Mesodermal cell (in vitro differentiated cells): Measurements from ENCODE around the gene RBMS3.

Experiments used
- H3K27ac ChIP-seq: 2 replicates; pipeline ENCODE4 v1.7.0; 2013; ENCODE audit warnings: mild to moderate bottlenecking, low read depth, low read length, moderate library complexity; ENCODE audit not compliant: severe bottlenecking
- H3K36me3 ChIP-seq: 2 replicates; pipeline ENCODE4 v1.7.1; 2013; ENCODE audit warnings: mild to moderate bottlenecking, low read length, moderate library complexity; ENCODE audit not compliant: control insufficient read depth, insufficient read depth
- H3K4me1 ChIP-seq: one replicate; pipeline ENCODE4 v1.7.1; 2013; ENCODE audit warnings: mild to moderate bottlenecking, low read length; ENCODE audit not compliant: insufficient read depth, control insufficient read depth, poor library complexity, severe bottlenecking
- H3K4me3 ChIP-seq: 2 replicates; pipeline ENCODE4 v1.7.0; 2013; ENCODE audit warnings: low read length, control low read depth, mild to moderate bottlenecking; ENCODE audit not compliant: insufficient read depth, poor library complexity, severe bottlenecking; ENCODE audit errors: extremely low read depth
- H3K9me3 ChIP-seq: 2 replicates; pipeline ENCODE4 v1.7.1; 2013; ENCODE audit warnings: mild to moderate bottlenecking, low read length, moderate library complexity; ENCODE audit not compliant: control insufficient read depth
- WGBS, 2 experiments: methylation state at CpG; one replicate each; pipeline ENCODE4 v1.1.5; 2013; ENCODE audit warnings: missing lambda C conversion rate in 2 of 2; ENCODE audit not compliant: insufficient coverage in 2 of 2; 5-methylcytosine and 5-hydroxymethylcytosine counted together

Gene RBMS3

DNA sequence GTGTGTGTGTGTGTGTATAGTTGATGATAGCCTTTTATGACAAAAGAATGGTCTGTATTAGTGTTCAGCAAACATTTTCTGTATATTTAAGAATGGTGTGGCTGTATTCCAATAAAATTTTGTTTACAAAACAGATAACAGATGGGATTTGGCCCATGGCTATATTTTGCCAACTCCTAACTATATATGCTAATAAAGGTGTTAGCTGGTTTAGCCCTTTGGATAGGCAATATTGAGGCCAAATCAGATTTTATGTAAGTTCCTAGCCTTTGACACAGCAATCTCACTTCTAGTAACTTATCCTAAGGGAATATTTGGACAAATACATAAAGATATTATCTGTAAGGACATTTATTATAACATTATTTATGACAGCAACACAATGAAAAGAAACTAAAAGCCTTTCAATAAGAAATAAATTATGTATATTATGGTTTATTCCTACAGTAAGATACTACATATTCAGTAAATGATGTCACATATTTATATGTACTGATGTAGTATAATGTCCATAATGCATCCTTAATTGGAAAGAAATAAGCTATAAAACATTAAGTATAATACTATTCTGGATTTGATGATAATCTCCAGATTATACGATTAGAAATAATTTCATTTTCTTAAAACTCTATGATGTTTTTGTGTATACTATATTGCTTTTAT lies 264.0 kb downstream of the RBMS3 start:
- Histone ChIP-seq H3K4me3 (no peak overlapping the region), H3K27ac (no peak overlapping the region), H3K4me1 (no peaks in the 10 kb centered on the region), H3K36me3 (peaks cover 6% of the 10 kb centered on the region), H3K9me3 (no peaks in the 10 kb centered on the region)
- WGBS, 2 experiments: no CpG with 5 or more reads among the region's 1 CpG

DNA sequence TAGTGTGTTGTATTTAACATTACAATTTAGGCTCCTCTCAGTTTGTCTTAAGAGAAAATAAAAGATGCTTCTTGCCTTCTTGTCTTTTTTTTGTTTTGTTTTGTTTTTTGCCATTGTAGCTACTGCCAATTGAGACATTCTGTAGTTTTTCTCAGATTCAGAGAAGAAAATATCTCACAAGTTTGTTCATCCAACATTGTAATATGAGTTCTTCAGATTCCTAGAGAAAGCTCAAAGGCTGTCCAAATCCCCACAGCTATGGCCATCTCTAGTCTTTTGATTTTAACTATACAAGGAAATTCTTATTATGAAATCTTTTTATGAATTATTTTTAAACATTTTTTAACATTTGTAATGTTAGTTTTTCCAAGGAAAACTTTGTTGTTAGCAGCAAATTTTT lies 264.7 kb downstream of the RBMS3 start:
- no peaks in the 10 kb centered on the region for H3K4me1 ChIP-seq
- H3K27ac ChIP-seq: no peak overlapping the region
- no peak overlapping the region for H3K4me3 ChIP-seq
- H3K9me3 ChIP-seq: no peaks in the 10 kb centered on the region
- H3K36me3 ChIP-seq: peaks cover 6% of the 10 kb centered on the region

DNA sequence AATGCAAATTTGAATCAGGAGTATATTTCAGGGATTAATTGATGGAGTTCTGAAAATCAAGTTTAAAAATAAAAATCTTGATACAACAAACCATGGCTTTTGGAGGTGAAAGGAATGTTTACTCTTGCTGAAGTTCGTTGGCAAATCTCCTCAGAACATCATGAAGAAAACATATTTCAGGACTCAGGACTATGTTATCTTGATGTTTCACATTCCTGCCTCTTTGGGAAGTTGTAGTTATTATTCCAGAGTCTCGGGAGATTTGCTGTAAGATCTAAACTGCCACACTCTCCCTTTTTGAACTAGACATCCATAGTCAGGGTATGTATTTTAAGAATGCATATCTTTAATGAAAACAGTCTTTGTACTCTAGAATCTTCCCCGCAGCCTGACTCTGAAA lies 271.2 kb downstream of the RBMS3 start:
- Histone ChIP-seq H3K36me3 (peaks cover 13% of the 10 kb centered on the region), H3K4me1 (peaks cover 11% of the 10 kb centered on the region), H3K27ac (peak overlapping the region; percentile 43), H3K9me3 (no peaks in the 10 kb centered on the region), H3K4me3 (no peak overlapping the region)
- 100% methylated on average over 1 of the region's 3 CpGs; no CpG with 5 or more reads in 1 of the 2 experiments for WGBS, 2 experiments

DNA sequence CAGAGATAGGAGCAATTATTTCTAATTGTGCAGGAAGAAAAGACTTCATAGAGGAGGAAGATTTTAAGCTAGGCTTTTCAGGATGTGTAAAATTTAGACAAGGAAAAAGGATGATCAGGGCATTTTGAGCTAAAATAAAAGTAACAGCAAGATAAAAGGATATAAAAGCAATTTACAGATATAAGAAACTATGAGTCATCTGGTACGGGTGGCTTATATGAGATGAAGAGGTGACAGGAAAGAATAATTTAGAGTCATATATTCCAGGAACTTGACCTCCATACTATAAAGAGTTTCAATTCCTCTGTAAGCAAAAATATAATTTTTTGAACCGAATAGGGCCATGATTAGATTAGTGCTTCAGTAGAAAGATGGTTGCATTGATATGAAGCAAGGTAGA lies 273.7 kb downstream of the RBMS3 start:
- Histone ChIP-seq H3K36me3 (peaks cover 7% of the 10 kb centered on the region), H3K4me1 (peaks cover 14% of the 10 kb centered on the region), H3K9me3 (no peaks in the 10 kb centered on the region), H3K27ac (no peak overlapping the region), H3K4me3 (no peak overlapping the region)
- WGBS, 2 experiments: no CpG with 5 or more reads among the region's 2 CpGs

DNA sequence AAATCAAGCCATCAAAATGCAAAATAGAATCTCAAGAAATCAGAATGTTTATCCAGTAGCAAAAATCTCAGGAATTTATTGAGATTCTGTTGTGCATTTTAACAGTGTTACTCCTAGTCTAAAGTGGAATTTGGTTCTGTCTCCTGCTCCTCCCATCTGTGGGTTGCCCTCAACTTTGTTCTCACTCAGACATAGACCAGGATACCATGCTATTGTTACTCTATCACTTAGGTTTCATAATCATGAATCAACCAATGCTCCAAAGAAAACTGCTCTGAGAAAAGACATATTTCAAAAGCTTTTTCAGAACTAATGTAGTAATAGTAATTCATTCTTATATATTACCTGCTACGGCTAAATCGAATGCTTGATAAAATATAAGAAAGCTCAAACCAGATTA lies 274.7 kb downstream of the RBMS3 start:
- Histone ChIP-seq H3K27ac (peak overlapping the region; percentile 55), H3K9me3 (no peaks in the 10 kb centered on the region), H3K4me1 (peaks cover 14% of the 10 kb centered on the region), H3K4me3 (no peak overlapping the region), H3K36me3 (peaks cover 7% of the 10 kb centered on the region)
- no CpG with 5 or more reads among the region's 2 CpGs for WGBS, 2 experiments

DNA sequence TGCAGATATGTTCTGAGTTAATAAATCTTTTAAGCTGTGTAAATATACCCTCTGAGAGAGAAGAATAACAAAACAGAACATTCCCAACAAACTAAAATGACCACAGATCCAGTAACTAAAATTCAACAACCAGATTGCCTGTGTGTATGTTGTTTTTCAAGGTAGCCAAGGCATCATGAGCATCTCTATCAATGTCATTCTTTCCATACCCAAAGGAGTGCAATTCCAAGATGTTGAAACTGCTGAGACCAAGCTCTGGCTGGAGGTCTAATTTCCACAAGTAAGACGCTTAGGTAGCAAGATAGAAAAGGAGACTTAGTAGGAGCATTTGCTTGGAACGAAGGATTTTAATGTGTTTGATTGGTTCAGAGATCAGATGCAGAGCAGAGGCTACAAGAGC lies 276.3 kb downstream of the RBMS3 start:
- Histone ChIP-seq H3K36me3 (peaks cover 8% of the 10 kb centered on the region), H3K27ac (peak overlapping the region; percentile 11), H3K4me1 (peaks cover 14% of the 10 kb centered on the region), H3K4me3 (no peak overlapping the region), H3K9me3 (no peaks in the 10 kb centered on the region)
- WGBS, 2 experiments: 71 to 89% methylated on average over 1 to 2 of the region's 2 CpGs

DNA sequence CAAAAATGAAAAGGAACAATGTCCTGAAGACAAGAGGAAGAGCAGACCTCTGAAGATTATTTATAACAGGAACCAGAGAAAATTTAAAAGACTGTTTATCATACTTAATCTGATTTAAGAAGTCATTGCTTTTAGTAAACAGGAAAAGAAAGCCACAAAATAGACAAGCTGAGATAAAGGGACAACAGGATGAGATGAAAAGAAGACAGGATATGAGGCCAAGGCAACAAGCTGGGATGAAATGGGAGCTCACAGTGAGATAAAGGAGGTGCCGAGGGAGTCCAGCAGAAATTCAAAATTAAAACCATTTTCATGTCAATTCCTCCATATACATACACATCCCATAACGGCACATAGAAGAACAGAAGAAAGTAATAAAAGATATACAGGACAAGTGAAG lies 277.0 kb downstream of the RBMS3 start:
- H3K36me3 ChIP-seq: peaks cover 8% of the 10 kb centered on the region
- H3K4me3 ChIP-seq: no peak overlapping the region
- H3K9me3 ChIP-seq: no peaks in the 10 kb centered on the region
- no CpG with 5 or more reads among the region's 2 CpGs for WGBS, 2 experiments
- peak overlapping the region; percentile 11 for H3K27ac ChIP-seq
- H3K4me1 ChIP-seq: peaks cover 14% of the 10 kb centered on the region

DNA sequence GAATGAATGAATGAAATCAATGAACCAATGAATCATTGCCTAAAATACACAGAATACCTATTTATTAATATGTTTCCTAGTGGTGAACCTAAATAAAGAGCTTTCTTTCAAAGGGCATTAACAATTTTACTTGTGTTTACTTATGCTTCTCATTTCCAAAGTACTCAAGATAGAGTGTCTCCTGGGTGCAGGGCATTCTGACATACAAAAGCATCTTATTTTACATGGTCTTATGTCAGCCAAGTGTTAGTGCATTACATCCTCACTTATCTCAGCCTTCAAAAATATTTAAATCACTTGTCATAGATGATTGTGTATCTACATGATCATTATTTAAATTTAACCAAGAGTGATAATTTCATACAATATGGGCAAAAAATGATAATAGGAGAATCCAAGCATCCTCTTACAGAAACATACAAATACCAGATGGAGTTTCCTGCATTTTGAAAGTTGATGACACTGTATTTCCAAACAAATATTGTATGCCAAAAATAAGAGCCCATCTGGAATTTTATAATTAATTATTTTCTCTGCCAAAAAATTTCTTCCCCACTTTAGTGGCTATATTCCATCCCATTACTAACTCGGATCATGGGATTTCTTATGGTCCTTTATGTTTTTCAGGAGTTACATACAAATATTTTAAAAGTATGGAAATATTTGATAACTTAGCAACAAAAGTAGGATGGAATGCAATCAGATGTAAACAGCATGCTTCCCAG lies 279.0 kb downstream of the RBMS3 start:
- H3K9me3 ChIP-seq: no peaks in the 10 kb centered on the region
- peaks cover 19% of the 10 kb centered on the region for H3K4me1 ChIP-seq
- H3K36me3 ChIP-seq: peaks cover 8% of the 10 kb centered on the region
- H3K4me3 ChIP-seq: no peak overlapping the region
- WGBS, 2 experiments: no CpG with 5 or more reads among the region's 1 CpG
- no peak overlapping the region for H3K27ac ChIP-seq

DNA sequence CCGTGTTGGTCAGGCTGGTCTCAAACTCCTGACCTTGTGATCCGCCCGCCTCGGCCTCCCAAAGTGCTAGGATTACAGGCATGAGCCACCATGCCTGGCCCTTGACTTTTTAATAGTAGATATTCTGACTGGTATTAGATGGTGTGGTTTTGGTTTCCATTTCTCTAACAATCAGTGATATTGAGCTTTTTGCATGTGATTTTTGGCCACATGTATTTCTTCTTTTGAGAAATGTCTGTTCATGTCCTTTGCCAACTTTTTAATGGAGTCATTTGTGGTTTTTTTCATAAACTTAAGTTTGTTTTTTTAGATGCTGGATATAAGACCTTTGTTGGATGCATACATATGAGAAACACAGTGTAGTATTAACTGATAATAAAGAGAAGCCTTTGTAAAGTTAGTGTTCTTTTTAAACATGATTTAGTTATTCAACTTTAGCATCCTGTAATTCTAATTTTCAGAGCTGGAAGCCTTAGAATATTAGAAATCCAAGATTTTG lies 280.8 kb downstream of the RBMS3 start:
- no peak overlapping the region for H3K4me3 ChIP-seq
- 100% methylated on average over 4 of the region's 4 CpGs; no CpG with 5 or more reads in 1 of the 2 experiments for WGBS, 2 experiments

DNA sequence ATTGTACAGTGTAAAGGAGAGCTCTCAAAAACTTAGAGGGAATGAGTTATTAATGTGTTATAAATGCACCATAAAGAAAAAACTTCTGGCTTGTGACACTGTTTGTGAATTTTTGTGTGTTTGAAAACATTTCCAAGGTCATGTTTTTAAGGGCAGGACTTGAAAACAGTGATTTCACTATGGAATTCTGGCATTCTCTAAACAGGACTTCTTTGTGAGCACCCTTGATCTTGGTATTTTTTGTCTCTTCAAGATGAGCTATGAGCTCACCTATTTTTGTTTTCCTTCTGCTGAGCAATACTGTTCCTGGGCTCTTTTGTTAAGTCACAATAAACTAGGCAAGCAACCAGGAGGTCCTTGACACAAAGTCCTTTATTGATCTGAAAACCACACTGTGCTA lies 284.4 kb downstream of the RBMS3 start:
- peaks cover 5% of the 10 kb centered on the region for H3K36me3 ChIP-seq
- H3K9me3 ChIP-seq: no peaks in the 10 kb centered on the region
- no peak overlapping the region for H3K27ac ChIP-seq
- no peak overlapping the region for H3K4me3 ChIP-seq
- peaks cover 5% of the 10 kb centered on the region for H3K4me1 ChIP-seq

More for the DNA sequence above, 280.8 kb downstream of the RBMS3 start:
- Histone ChIP-seq H3K4me1 (peaks cover 12% of the 10 kb centered on the region), H3K9me3 (no peaks in the 10 kb centered on the region), H3K36me3 (peaks cover 5% of the 10 kb centered on the region), H3K27ac (no peak overlapping the region)

DNA sequence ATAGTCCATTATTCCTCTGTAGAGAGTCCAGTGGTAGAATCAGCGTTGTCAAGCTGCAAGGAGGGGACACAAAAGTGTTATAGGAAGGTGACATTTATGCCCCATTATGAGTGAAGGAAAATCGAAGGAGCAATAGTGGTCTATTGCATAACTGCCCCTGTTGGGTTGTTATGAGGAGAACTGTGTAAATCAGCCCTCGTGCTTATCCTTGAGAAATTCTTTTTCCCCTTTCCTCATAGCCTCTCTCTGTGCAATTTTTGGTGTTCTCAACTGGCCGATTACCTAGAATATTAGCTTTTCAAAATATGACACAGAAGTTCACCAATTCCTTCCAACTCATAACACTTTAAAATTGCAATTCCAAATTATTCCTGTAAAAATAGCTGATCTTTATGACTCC lies 286.6 kb downstream of the RBMS3 start:
- peaks cover 3% of the 10 kb centered on the region for H3K9me3 ChIP-seq
- H3K4me3 ChIP-seq: no peak overlapping the region
- H3K36me3 ChIP-seq: no peaks in the 10 kb centered on the region
- H3K27ac ChIP-seq: no peak overlapping the region
- WGBS, 2 experiments: 75 to 97% methylated on average over 3 to 4 of the region's 4 CpGs
- H3K4me1 ChIP-seq: peaks cover 5% of the 10 kb centered on the region
